Muscle of back (tissue), 11 donors: ENCODE measurements around the gene CDAN1. TPM values are rescaled to one million over a fixed set of nuclear protein-coding genes. Genes with fewer than 3 reads are reported as not detected.

Source experiments
- DNase-seq, 3 donors: peaks; one replicate each; pipeline versions ENCODE4 v3.0.0 to v3.0.0-alpha.2; 2013
- polyA plus RNA-seq, 10 donors: library from polyadenylated mRNA; unstranded; fragments of 120-200 nt; gene quantifications; one replicate each; pipeline ENCODE4 v1.2.1, GENCODE V29; 2013; ENCODE audit not compliant: insufficient read length in 10 of 10

CDAN1 gene
- polyA plus RNA-seq, 10 donors = 10.6 to 17.8 (median 14.4) TPM

GRCh38 chr15:42735382-42736165 lies 1.4 kb downstream of the CDAN1 start:
- no peak for DNase-seq

GRCh38 chr15:42734076-42734672 lies 2.8 kb downstream of the CDAN1 start:
- no peak for DNase-seq

GRCh38 chr15:42733027-42733426 lies 3.9 kb downstream of the CDAN1 start:
- DNase-seq = no peak

- DNase-seq = no peak
Measured at GRCh38 chr15:42732095-42732827, 4.7 kb downstream of the CDAN1 start.

- no peak for DNase-seq
Measured at GRCh38 chr15:42731461-42731860, 5.5 kb downstream of the CDAN1 start.

- no peak for DNase-seq
Measured at GRCh38 chr15:42730536-42730935, 6.4 kb downstream of the CDAN1 start.

- DNase-seq = no peak
Measured at GRCh38 chr15:42730135-42730534, 6.8 kb downstream of the CDAN1 start.

GRCh38 chr15:42729409-42729808 lies 7.5 kb downstream of the CDAN1 start:
- DNase-seq = no peak

GRCh38 chr15:42728972-42729371 lies 8.0 kb downstream of the CDAN1 start:
- no peak for DNase-seq

GRCh38 chr15:42728560-42728959 lies 8.4 kb downstream of the CDAN1 start:
- DNase-seq = peak in 1 of 3 donors; percentile 27

GRCh38 chr15:42727750-42728381 lies 9.1 kb downstream of the CDAN1 start:
- DNase-seq = no peak

- DNase-seq = no peak
Measured at GRCh38 chr15:42726114-42726513, 10.8 kb downstream of the CDAN1 start.

GRCh38 chr15:42725331-42725903 lies 11.5 kb downstream of the CDAN1 start:
- no peak for DNase-seq

- no peak for DNase-seq
Measured at GRCh38 chr15:42724276-42724675, 12.7 kb downstream of the CDAN1 start.

- DNase-seq = no peak
Measured at GRCh38 chr15:42723068-42723467, 13.9 kb downstream of the CDAN1 start.

GRCh38 chr15:42721916-42722315 lies 15.0 kb downstream of the CDAN1 start:
- peak in 2 of 3 donors; percentile 55 to 59 for DNase-seq

GRCh38 chr15:42721016-42721415 lies 15.9 kb downstream of the CDAN1 start:
- no peak for DNase-seq

- no peak for DNase-seq
Measured at GRCh38 chr15:42720071-42720470, 16.9 kb downstream of the CDAN1 start.

GRCh38 chr15:42719043-42719442 lies 17.9 kb downstream of the CDAN1 start:
- no peak for DNase-seq

- DNase-seq = no peak
Measured at GRCh38 chr15:42716626-42717025, 20.3 kb downstream of the CDAN1 start.

GRCh38 chr15:42716125-42716524 lies 20.8 kb downstream of the CDAN1 start:
- DNase-seq = no peak

- DNase-seq = no peak
Measured at GRCh38 chr15:42712584-42712983, 24.3 kb downstream of the CDAN1 start.
